GM12872 (cell line): Measurements from ENCODE around the gene ITGA8.

ENCODE experiments used
- CTCF ChIP-seq: IDR thresholded peaks from 3 replicates; pipeline ENCODE4 v1.5.1; 2011; ENCODE audit warnings: low read depth, mild to moderate bottlenecking, low read length, moderate library complexity; ENCODE audit not compliant: insufficient read depth

The ITGA8 gene

GRCh38 chr10:15719049-15719898 lies 448 bp downstream of the ITGA8 start:
- no peak for TF ChIP-seq CTCF

GRCh38 chr10:15718694-15719048 lies 1.1 kb downstream of the ITGA8 start:
- TF ChIP-seq CTCF = no peak

GRCh38 chr10:15715619-15716227 lies 4.0 kb downstream of the ITGA8 start:
- TF ChIP-seq CTCF = peak; percentile 33; the same call in 1 of the 3 replicates

GRCh38 chr10:15714847-15715246 lies 4.9 kb downstream of the ITGA8 start:
- TF ChIP-seq CTCF = no peak

GRCh38 chr10:15712883-15713282 lies 6.8 kb downstream of the ITGA8 start:
- no peak for TF ChIP-seq CTCF

GRCh38 chr10:15710455-15710854 lies 9.3 kb downstream of the ITGA8 start:
- no peak for TF ChIP-seq CTCF

GRCh38 chr10:15705298-15705697 lies 14.4 kb downstream of the ITGA8 start:
- no peak for TF ChIP-seq CTCF
